Suprapubic skin (tissue), 4 donors: ENCODE measurements around the gene COX7A2.

Source experiments
- POLR2A ChIP-seq, 2 donors: fragments of 450-650 bp; IDR thresholded peaks; one replicate each; pipeline ENCODE4 v1.6.1; 2017; ENCODE audit warnings: antibody characterized with exemption in 2 of 2, mild to moderate bottlenecking in 2 of 2, moderate library complexity in 2 of 2
- POLR2AphosphoS5 ChIP-seq, 3 donors: sonication (generic); formaldehyde crosslinking; IDR thresholded peaks; one replicate each; pipeline ENCODE4 v1.6.1; 2017; ENCODE audit warnings: antibody characterized with exemption in 3 of 3
- TF ChIP-seq, protein P1 (sequence below), 2 donors: fragments of 200-600 bp in 1 of 2; fragments of 450-650 bp in 1 of 2; sonication (generic) in 1 of 2; IDR thresholded peaks; one replicate each; pipeline ENCODE4 v1.5.1; 2016 to 2019; ENCODE audit warnings: antibody characterized with exemption in 2 of 2, mild to moderate bottlenecking in 1 of 2, moderate library complexity in 1 of 2

DNA sequence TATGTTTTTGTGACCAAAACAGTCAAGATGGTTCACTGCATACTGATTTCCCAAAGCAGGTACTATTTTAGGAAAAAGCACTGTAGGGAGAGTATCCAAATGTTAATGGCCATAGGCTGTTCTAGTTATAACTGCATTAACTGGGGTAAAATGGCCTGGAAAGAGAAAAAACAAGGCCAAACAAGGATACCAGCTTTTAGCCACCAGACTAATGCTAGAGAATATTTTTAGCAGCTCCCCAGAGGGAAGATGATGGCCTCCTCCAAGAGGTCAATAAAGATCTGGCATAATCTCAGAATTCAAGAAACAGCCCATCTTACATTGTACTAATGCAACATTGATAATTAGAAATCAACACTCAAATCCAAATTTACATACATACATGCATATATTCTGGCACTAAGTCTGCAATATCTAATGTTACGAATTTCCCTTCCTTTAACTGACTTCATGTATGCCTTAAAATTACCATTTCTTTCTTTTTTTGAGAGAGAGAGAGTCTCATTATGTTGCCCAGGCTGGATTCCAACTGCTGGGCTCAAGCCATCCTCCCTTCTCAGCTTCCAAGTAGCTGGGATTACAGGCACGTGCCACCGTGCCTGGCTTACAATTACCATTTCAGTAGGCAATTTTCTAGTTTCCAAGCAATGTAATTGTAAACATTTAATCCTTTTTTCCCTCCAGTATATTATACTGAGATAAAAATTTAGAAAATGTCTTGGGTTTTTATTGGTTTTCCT lies 9.3 kb downstream of the COX7A2 start:
- TF ChIP-seq, protein P1, sequence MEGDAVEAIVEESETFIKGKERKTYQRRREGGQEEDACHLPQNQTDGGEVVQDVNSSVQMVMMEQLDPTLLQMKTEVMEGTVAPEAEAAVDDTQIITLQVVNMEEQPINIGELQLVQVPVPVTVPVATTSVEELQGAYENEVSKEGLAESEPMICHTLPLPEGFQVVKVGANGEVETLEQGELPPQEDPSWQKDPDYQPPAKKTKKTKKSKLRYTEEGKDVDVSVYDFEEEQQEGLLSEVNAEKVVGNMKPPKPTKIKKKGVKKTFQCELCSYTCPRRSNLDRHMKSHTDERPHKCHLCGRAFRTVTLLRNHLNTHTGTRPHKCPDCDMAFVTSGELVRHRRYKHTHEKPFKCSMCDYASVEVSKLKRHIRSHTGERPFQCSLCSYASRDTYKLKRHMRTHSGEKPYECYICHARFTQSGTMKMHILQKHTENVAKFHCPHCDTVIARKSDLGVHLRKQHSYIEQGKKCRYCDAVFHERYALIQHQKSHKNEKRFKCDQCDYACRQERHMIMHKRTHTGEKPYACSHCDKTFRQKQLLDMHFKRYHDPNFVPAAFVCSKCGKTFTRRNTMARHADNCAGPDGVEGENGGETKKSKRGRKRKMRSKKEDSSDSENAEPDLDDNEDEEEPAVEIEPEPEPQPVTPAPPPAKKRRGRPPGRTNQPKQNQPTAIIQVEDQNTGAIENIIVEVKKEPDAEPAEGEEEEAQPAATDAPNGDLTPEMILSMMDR (IDR thresholded peaks at IDR 0.05), result no peak
- TF ChIP-seq POLR2A (IDR thresholded peaks at IDR 0.05) (no peak), POLR2AphosphoS5 (IDR thresholded peaks at IDR 0.05) (no peak)
